Suprapubic skin (tissue), 3 donors: Measurements from ENCODE around the gene HOXC4.

ENCODE experiments used
- CTCF ChIP-seq, 2 donors: fragments of 200-600 bp in 1 of 2; fragments of 450-650 bp in 1 of 2; sonication (generic) in 1 of 2; IDR thresholded peaks; one replicate each; pipeline ENCODE4 v1.5.1; 2016 to 2019; ENCODE audit warnings: antibody characterized with exemption in 2 of 2, mild to moderate bottlenecking in 1 of 2, moderate library complexity in 1 of 2
- POLR2A ChIP-seq, 2 donors: fragments of 450-650 bp; IDR thresholded peaks; one replicate each; pipeline ENCODE4 v1.6.1; 2017; ENCODE audit warnings: antibody characterized with exemption in 2 of 2, mild to moderate bottlenecking in 2 of 2, moderate library complexity in 2 of 2

- TF ChIP-seq CTCF (IDR thresholded peaks at IDR 0.05) (no peak), POLR2A (IDR thresholded peaks at IDR 0.05) (no peak)
These were observed 7.5 kb downstream of the HOXC4 start for GRCh38 chr12:54060975-54061778.
